Endothelial cell of umbilical vein (primary cell): ENCODE results near the gene SGSH. TPM values are rescaled to one million over a fixed set of nuclear protein-coding genes. Genes with fewer than 3 reads are reported as not detected.

Source experiments
- BruUV-seq: library from RNA; stranded (reverse); fragments of 400-500 nt; replicated peaks from 2 replicates; lab custom pipeline; 2021; lab: Mats Ljungman, UMichigan
- CTCF ChIA-PET: fragments of 300-600, 350-600 bp; sonication (Branson Sonifier 250); formaldehyde crosslinking; loops from one replicate; lab custom pipeline; 2021; ENCODE audit warnings: antibody characterized with exemption, inconsistent platforms; lab: Charles Lee
- POLR2A ChIA-PET: fragments of 300-600, 350-600 bp; sonication (Branson Sonifier 250); formaldehyde crosslinking; loops from one replicate; lab custom pipeline; 2021; ENCODE audit warnings: antibody characterized with exemption, inconsistent platforms; lab: Charles Lee
- DNase-seq: peaks from one replicate; pipeline ENCODE4 v3.0.0-alpha.2; 2011; ENCODE audit warnings: low read depth, low spot score
- FAIRE-seq: peaks from 2 replicates; lab custom pipeline; 2011; peaks lifted over from hg19 to GRCh38; lab: Jason Lieb, UNC
- H2AFZ ChIP-seq: 2 replicates; pipeline ENCODE4 v1.6.0; 2012; ENCODE audit warnings: low read depth, low read length, control low read depth, inconsistent platforms
- H3K27ac ChIP-seq: 2 replicates; pipeline ENCODE4 v1.5.1; 2011; ENCODE audit warnings: low read depth, mild to moderate bottlenecking, control low read depth, low read length, moderate library complexity; ENCODE audit not compliant: insufficient read depth
- H3K27me3 ChIP-seq, 2 experiments: 2 replicates each; pipeline versions ENCODE4 v1.6.0 to v1.6.1; 2011; ENCODE audit warnings: low read length in 2 of 2, mixed read lengths in 1 of 2; ENCODE audit not compliant: control insufficient read depth in 2 of 2, insufficient read depth in 2 of 2
- H3K36me3 ChIP-seq, 2 experiments: 2 replicates in 1 of 2; 3 replicates in 1 of 2; pipeline ENCODE4 v1.5.1; 2011; ENCODE audit warnings: low read length in 2 of 2, mild to moderate bottlenecking in 1 of 2, moderate library complexity in 1 of 2; ENCODE audit not compliant: control insufficient read depth in 2 of 2, insufficient read depth in 2 of 2; ENCODE audit errors: extremely low read depth in 1 of 2
- H3K4me1 ChIP-seq: 3 replicates; pipeline ENCODE4 v1.5.1; 2011; ENCODE audit warnings: mild to moderate bottlenecking, low read length; ENCODE audit not compliant: control insufficient read depth, insufficient read depth; ENCODE audit errors: extremely low read depth
- H3K4me2 ChIP-seq: 2 replicates; pipeline ENCODE4 v1.6.1; 2011; ENCODE audit warnings: low read length, control low read depth, mixed read lengths; ENCODE audit not compliant: insufficient read depth
- H3K4me3 ChIP-seq, 3 experiments: fragments of 200-600 bp in 1 of 3; sonication (generic), shearing (Covaris generic) in 1 of 3; replicated peaks in 1 of 3; 2 replicates each; pipeline ENCODE4 v1.5.1; 2011 to 2016; ENCODE audit warnings: control low read depth in 3 of 3, low read length in 3 of 3, mild to moderate bottlenecking in 2 of 3, inconsistent platforms in 1 of 3, low read depth in 1 of 3, moderate library complexity in 1 of 3; ENCODE audit not compliant: insufficient read depth in 1 of 3
- H3K79me2 ChIP-seq: 2 replicates; pipeline ENCODE4 v1.6.0; 2012; ENCODE audit warnings: low read length, inconsistent platforms; ENCODE audit not compliant: control insufficient read depth, insufficient read depth
- H3K9ac ChIP-seq: replicated peaks from 2 replicates; pipeline ENCODE3; 2011; ENCODE audit warnings: low read length, control low read depth; ENCODE audit not compliant: insufficient read depth; ENCODE audit errors: extremely low read depth
- H3K9me1 ChIP-seq: replicated peaks from 3 replicates; pipeline ENCODE4 v1.6.0; 2011; ENCODE audit warnings: mild to moderate bottlenecking, low read length; ENCODE audit not compliant: control insufficient read depth, insufficient read depth; ENCODE audit errors: extremely low read depth
- H3K9me3 ChIP-seq: replicated peaks from 2 replicates; pipeline ENCODE4 v1.5.1; 2012; ENCODE audit warnings: low read length, inconsistent platforms; ENCODE audit not compliant: control insufficient read depth, insufficient read depth
- H4K20me1 ChIP-seq: replicated peaks from 2 replicates; pipeline ENCODE3; 2011; ENCODE audit warnings: mild to moderate bottlenecking, low read length; ENCODE audit not compliant: control insufficient read depth, insufficient read depth; ENCODE audit errors: extremely low read depth
- CTCF ChIP-seq, 2 donors: IDR thresholded peaks; 1 replicate in 1 of 2; 2 replicates in 1 of 2; pipeline ENCODE4 v1.5.1; 2011; ENCODE audit warnings: low read length in 2 of 2, mild to moderate bottlenecking in 2 of 2, moderate library complexity in 2 of 2, control low read depth in 1 of 2, inconsistent platforms in 1 of 2, low read depth in 1 of 2; ENCODE audit not compliant: insufficient read depth in 1 of 2; ENCODE audit errors: extremely low read depth in 1 of 2
- EZH2 ChIP-seq: IDR thresholded peaks from 2 replicates; pipeline ENCODE4 v1.6.1; 2012; ENCODE audit warnings: borderline replicate concordance, low read depth, mild to moderate bottlenecking, moderate library complexity, low read length, inconsistent platforms; ENCODE audit not compliant: severe bottlenecking
- FOS ChIP-seq: IDR thresholded peaks from 2 replicates; pipeline ENCODE4 v1.6.1; 2011; ENCODE audit warnings: mild to moderate bottlenecking, low read length, moderate library complexity, borderline replicate concordance; ENCODE audit not compliant: insufficient read depth
- GATA2 ChIP-seq: IDR thresholded peaks from 2 replicates; pipeline ENCODE4 v1.7.0; 2011; ENCODE audit warnings: low read depth, mild to moderate bottlenecking, moderate library complexity, mixed read lengths, low read length; ENCODE audit not compliant: insufficient read length, insufficient read depth
- JUN ChIP-seq: IDR thresholded peaks from 2 replicates; pipeline ENCODE4 v1.6.1; 2011; ENCODE audit warnings: borderline replicate concordance, low read depth; ENCODE audit not compliant: insufficient read length, insufficient read depth
- MAX ChIP-seq: IDR thresholded peaks from 2 replicates; pipeline ENCODE4 v1.6.1; 2011; ENCODE audit not compliant: insufficient read depth, insufficient read length
- MYC ChIP-seq: IDR thresholded peaks from one replicate; pipeline ENCODE4 v1.6.1; 2011; ENCODE audit warnings: mild to moderate bottlenecking, low read depth, low read length
- POLR2A ChIP-seq: IDR thresholded peaks from 2 replicates; pipeline ENCODE4 v1.6.1; 2012; ENCODE audit warnings: low read depth, mild to moderate bottlenecking, control low read depth, low read length
- POLR2AphosphoS5 ChIP-seq: IDR thresholded peaks from 2 replicates; pipeline ENCODE4 v1.6.1; 2012; ENCODE audit warnings: low read depth, mild to moderate bottlenecking, control low read depth, low read length, moderate library complexity; ENCODE audit not compliant: insufficient read depth
- dilution Hi-C: fragments of 300-500 bp; cut with MboI; formaldehyde crosslinking; loops from one replicate; pipeline ENCODE4 v1.15.0; 2019; ENCODE audit warnings: low sequenced_read_pairs; ENCODE audit not compliant: extremely low pct_ligation_motif_present
- intact Hi-C: fragments of 100-400 bp; cut with micrococcal nuclease; formaldehyde crosslinking; loops from one replicate; pipeline ENCODE4 v1.10.0; 2022
- polyA plus RNA-seq, 4 experiments: library from polyadenylated mRNA; depleted of rRNA in 3 of 4; stranded (reverse) in 3 of 4; unstranded in 1 of 4; fragments of >200 nt; gene quantifications; 2 replicates each; pipeline versions ENCODE4 v1.2.1 to v1.2.3, GENCODE V29; 2011 to 2012; ENCODE audit warnings: missing spikeins in 1 of 4
- total RNA-seq: library from RNA; stranded (reverse); gene quantifications from 2 replicates; pipeline ENCODE4 v1.2.3, GENCODE V29; 2021

The SGSH gene
- total and polyA plus RNA-seq, 2 donors (not counting 3 experiments of a cell fraction or from before 2014, with no cell fraction given) = 81.4 to 217 TPM

- no peaks in the 10 kb centered on the region for H3K36me3 ChIP-seq
- H4K20me1 ChIP-seq = no peaks in the 10 kb centered on the region
- CTCF ChIA-PET = no interaction called here
- DNase-seq (no peak), FAIRE-seq (no peak)
- H3K4me2 ChIP-seq = no peak overlapping the region
- no peaks in the 10 kb centered on the region for H3K79me2 ChIP-seq
- H3K9me1 ChIP-seq = no peaks in the 10 kb centered on the region
- H3K9ac ChIP-seq = no peak overlapping the region
- intact Hi-C loops = no loop called here
- no peaks in the 10 kb centered on the region for H3K4me1 ChIP-seq
- dilution Hi-C loops = no loop called here
- peaks cover 6 to 8% of the 10 kb centered on the region in 2 experiments for H3K27me3 ChIP-seq
- TF ChIP-seq FOS (no peak), POLR2AphosphoS5 (no peak), EZH2 (no peak), CTCF (IDR thresholded peaks at IDR 0.05; ENCODE audit: extremely low read depth in 1 of 2, insufficient read depth in 1 of 2, low read depth in 1 of 2, low read length in 2 of 2) (no peak), JUN (no peak), POLR2A (no peak), MYC (no peak), MAX (no peak), GATA2 (no peak)
- H3K9me3 ChIP-seq = no peaks in the 10 kb centered on the region
- POLR2A ChIA-PET = no interaction called here
- no peak overlapping the region for H3K4me3 ChIP-seq
- no peak overlapping the region for H3K27ac ChIP-seq
- H2AFZ ChIP-seq = no peak overlapping the region
- no TSS peak for BruUV-seq
Observed at GRCh38 chr17:80163336-80163735, 56.8 kb downstream of the SGSH start.
